CD4-positive, alpha-beta T cell treated with Interleukin-2 at 100 ng/mL for 4 hours (primary cell): ENCODE measurements around the gene MATR3.
A peak's percentile ranks its signal among the peaks of the same experiment; 100 is the strongest.
"Not testable (repeated sequence)": the region's sequence is repeated elsewhere in the genome, so short reads cannot be mapped to it uniquely, and the experiment has no call there.

Experiments
- DNase-seq: peaks from one replicate; pipeline ENCODE4 v3.0.0-alpha.2; 2020; ENCODE audit warnings: low spot score

Gene MATR3

DNA sequence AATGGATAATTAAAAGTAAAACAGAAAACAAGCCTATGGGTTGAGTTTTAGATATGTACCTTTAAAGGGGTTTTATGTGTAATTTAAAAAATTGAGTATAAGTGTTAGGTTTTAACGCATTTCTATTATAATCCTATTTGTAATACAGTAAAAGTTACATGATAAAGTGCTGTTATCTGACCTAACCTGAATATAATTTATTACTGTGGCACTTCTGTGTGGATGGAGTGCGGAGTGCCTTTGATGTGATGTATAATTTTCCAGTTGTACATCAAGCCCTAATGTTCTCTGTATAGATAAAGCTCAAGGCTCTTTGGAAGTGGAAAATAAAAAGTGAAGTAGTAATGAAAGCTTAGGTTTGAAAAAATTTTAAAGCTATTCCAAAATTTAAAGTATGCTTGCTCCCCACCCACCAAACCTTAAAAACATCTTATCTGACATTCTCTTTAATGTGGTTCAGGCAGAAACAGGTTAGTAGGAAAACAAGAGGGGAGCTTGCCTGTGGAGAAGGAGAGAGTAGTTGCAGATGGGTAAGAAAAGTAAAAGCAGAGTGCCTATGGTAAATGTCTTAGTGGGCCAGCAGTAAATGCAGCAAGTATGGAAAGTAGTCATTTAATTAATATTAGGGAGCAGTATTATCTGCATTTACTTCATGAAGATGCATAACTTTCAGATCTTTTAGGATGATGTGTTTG is 4.0 kb downstream of the MATR3 start:
- DNase-seq: no peak

DNA sequence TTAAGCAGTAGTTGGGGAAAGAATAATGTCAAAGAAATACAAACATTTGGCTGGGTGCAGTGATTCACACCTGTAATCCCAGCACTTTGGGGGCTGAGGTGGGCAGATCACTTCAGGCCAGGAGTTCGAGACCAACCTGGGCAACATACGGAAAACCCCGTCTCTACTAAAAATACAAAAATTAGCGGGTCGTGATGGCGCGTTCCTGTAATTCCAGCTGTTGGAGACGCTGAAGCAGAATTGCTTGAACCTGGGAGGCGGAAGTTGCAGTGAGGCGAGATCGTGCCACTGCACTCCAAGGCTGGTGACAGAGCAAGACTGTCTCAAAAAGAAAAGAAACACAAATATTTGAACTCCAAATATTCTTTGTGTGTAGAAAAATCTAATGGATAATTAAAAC is 4.7 kb downstream of the MATR3 start:
- DNase-seq: no peak

DNA sequence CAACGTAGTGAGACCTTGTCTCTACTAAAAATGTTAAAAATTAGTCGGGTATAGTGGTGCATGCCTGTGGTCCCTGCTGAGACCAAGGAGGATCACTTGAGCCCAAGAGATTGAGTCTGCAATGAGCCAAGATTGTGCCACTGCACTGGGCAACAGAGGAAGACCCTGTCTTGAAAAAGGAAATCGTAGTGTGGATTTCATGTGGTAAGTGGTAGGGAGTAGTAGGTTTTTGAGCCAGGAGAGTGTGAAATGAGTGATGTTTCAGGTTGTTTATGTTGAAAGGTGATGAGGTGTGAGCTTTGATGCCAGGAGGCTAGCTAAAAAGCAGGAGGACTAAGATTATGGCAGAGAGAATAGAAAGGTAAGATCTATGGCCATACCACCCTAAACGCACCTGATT is 5.9 kb downstream of the MATR3 start:
- no peak for DNase-seq

DNA sequence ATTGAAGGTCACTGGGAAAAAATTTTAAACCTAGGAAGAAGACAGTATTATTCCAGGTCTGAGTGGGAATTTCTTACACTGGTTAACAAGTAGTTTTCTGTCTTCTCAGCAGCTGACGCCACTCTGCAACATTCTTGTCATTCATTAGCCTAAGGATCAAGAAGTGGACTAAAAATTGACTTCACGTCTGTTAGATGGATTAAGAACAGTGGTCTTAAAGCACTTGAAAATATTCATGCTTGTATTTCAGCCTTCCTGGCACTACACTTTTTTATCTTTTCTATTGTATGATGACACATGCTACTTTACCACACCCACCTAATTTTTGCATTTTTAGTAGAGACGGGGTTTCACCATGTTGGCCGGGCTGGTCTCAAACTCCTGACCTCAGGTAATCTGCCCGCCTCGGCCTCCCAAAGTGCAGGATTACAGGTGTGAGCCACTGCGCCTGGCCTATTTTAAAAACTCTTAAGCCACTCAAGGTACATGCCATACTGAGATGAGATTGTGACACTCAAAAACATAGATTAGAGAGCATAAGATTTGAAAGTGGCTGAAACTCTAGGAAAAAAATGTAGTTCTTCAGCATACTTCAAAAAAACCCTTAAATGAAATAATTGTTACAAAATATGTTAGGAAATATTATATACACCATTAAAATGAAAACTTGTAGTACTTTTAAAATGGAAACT is 8.4 kb downstream of the MATR3 start:
- peak; percentile 26 for DNase-seq

DNA sequence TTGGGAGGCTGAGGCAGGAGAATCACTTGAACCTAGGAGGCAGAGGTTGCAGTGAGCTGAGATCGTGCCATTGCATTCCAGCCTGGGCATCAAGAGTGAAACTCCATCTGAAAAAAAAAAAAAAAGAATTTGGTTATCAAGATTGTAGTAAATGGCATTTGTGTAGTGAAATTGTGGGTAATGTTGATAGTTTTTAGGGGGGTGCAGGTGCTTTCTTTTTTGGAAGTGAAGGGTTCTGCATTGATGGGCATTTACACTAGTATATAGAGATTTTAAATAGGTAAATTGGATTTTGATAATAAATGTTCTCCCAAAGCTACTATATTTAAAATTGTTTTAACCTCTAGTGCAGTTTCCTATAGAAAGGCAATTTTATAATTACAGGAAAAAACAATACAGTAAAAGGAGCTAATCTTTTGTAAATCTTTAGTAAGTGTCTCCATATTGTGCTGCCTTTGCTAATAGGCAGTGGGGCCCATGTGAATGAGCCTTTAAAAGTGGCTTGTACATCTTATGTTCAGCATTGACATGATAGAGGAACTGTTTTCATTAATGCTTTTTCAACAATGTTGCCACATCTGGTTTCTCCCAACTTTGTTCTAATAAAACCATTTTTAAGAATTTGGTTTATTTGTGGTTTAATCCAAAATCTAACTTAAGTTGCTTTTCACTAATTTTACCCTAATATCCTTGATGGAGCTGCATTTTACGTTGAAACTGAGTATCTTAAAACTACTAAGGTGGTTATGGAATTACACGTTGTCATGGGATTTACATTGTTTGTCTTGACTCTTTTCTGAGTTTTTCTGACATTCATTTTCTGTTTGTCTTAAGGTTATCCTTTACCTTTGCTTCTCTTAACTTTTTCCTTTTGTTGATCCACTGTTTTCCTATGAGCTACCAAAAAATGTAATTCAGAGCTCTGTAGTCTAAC is 11.1 kb downstream of the MATR3 start:
- no peak for DNase-seq

DNA sequence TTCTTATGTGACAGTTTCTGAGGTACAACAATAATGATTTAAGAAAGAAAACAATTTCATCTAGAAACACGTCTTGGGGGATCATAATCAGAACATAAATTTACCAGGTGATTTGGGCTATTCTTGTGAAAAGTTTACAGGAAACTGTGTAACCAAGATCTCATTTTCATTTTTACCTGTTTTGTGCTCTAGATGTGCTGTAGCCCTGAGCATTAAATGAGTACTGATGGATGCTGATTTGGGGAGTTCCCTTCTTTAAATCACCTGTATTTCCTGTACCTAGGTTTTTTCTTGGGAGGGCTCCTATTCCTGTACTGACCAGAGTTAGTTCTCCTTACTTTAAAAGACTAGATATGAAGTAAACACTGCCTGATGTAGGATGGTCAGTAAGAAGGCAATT is 12.7 kb downstream of the MATR3 start:
- no peak for DNase-seq

DNA sequence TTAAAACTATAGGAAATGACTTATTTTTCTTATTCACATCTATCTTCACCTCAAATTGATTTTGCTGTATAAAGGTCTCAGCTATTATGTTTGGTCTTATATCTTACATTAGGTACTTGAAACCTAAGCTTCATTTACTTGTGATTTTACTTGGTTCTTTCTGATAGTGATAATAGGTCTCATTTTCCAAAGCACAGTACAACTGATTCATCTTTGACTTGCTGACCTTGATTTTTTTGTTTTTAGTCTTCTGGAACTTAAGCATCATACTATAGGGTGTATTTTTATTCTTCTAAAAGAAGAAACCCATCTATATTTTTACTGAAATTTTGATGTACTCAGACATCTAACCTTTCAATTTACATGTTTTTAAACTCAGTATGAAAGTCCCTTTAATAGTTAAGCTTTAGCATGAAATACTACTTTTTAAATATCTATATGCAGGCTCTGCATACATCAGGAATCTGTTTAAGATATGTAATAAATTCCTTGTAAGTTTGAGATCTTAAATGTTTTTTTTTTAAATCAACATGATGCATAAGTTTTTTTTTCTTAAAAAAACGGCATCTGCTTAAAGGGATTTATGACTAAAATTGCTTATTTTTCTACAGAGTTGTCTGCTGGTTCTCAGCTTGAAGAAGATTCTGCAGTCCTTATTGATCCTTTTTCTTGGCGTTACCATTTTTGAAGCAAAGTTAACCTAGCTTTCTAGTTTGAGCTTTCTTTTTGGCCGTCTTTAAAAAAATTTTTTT is 13.3 kb downstream of the MATR3 start:
- no peak for DNase-seq

DNA sequence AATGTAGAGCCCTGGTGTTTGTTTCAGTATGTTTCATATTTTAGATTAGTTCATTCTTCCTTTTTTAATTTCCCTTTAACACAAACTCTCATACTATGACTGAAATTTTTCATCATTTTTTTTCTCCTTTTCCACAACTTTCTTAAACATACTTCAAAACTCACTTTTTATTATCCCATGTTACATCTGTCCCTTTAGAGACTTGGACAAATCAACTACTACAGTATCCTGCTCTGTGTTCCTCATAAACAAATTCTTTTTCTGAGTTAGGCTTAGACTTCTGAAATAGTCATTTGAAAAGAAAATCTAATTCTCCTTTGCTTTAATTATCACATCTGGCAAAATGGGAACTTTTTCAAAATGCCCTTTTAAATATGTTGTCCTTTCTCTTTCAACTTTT is 15.3 kb downstream of the MATR3 start:
- no peak for DNase-seq

DNA sequence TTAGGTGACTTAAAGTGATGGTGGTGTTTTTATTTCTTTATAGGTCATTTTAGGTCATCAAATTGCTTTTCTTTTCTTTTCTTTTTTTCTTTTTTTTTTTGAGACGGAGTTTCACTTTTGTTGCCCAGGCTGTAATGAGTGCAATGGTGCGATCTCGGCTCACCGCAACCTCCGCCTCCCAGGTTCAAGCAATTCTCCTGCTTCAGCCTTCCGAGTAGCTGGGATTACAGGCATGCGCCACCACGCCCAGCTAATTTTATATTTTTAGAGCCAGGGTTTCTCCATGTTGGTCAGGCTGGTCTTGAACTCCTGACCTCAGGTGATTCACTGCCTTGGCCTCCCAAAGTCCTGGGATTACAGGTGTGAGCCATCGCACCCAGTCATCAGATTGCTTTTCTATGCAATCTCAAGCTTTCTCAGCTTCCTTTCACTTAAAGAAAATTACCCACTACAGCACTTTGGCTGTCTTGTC is 17.2 kb downstream of the MATR3 start:
- peak; percentile 24 for DNase-seq

DNA sequence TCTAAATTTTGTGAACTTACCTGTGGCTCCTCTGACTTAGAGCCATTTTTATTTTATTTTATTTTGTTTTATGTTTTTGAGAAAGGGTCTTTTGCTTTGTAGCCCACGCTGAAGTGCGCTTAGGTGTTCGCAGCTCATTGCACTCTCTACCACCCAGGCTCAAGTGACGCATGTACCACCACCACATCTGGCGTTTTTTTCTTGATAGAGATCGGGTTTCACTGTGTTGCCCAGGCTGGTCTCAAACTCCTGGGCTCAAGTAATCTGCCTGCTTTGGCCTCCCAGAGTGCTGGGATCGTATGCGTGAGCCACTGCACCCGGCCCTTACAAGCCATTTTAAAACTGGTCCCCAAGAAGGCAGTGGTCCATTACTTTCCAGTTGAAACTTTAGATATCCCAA is 18.5 kb downstream of the MATR3 start:
- DNase-seq: no peak

DNA sequence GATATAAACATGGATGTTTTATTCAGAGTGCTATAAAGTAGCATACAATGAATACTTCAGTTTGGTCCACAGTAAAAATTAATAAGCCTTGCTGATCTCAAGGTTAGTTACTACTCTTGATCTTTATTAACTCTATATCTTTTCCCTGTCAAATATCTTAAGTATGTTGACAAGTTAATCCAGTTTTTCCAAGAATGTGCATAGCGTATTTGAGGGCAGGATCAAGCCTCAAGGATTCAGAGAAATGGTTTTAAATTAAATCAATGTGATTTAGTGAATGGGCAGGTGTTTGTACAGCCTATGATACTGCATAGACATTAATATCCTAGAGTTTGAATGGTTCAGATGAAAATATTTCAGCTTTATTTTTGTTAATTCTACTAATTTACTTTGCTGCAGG is 20.7 kb downstream of the MATR3 start:
- no peak for DNase-seq

DNA sequence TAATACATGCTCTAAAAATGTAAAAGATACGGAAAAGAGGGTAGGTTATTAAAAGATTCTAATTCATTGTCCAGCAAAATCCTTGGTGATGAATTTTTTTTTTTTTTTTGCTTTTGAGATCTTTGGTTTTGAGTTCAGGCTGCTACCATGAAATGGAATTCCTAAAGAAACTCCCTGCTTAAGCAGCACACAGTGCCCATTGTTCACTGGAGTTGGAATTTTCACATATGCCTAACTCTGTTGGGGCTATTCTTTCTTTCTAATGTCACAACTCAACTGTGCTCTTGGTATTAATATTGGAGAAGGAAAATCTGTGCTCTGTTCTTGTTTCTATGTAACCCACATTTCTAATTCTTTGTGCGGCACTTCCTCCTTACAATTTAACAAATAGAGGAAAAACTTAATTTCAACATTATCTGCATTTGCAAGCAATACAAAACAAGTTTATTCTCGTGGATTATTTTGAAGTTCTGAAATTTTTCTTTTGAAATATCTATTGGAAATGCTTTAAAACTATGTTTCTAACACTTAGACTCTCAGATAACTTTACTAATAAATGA is 21.6 kb downstream of the MATR3 start:
- DNase-seq: no peak

DNA sequence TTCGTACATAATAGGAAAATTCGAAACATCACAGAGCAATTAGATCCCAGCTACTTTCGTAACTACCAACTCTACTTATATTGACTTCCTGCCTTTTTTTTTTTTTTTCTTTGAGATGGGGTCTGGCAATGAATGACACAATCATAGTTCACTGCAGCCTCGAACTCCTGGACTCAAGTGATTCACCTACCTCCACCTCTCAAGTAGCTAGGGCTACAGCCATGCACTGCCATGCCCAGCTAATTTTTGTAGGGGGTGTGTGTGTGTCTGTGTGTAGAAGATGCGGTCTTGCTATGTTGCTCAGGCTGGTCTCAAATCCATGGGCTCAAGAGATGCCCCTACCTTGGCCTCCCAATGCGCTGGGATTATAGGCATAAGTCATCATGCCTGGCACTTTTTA is 42.3 kb downstream of the MATR3 start:
- DNase-seq: no peak

DNA sequence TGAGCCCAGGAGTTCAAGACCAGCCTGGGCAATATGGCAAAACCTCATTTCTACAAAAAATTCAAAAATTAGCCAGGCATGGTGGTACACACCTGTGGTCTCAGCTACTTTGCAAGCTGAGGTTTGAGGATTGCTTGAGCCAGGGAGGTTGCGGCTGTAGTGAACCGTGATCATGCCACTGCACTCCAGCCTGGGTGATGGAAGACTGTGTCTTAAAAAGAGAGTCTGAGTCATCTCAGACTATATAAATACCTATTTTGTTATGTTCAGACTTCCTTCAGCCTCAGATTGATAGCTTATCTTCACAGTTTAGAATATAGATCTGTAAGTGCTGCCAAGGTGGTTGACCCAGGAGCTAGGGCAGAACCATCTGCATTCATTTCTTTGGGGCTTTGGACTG is 46.5 kb downstream of the MATR3 start:
- DNase-seq: no peak

DNA sequence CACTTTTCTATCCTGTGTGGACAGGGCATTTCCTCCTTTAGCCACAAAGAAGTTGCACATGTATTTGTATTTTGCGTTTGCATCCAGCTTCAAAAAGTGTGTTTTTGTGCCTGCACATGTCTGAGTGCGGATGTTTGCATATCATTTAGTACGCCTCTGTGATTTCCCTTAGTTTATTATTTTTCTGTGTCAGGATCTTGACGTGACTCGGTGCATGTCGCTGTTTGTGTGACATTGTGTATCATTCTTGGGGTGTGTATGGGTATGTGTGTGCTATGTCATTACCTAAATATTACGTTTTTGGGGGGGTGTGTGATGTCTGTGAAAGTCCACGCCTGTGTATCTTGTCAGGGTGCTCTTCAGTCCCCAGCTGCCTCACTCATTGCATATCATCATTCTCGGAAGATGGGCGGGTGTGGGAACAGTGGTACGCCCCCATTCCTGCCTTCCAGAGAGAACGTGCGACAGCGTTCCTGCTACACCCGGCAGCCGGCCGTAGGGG is 47.7 kb downstream of the MATR3 start:
- no peak for DNase-seq

DNA sequence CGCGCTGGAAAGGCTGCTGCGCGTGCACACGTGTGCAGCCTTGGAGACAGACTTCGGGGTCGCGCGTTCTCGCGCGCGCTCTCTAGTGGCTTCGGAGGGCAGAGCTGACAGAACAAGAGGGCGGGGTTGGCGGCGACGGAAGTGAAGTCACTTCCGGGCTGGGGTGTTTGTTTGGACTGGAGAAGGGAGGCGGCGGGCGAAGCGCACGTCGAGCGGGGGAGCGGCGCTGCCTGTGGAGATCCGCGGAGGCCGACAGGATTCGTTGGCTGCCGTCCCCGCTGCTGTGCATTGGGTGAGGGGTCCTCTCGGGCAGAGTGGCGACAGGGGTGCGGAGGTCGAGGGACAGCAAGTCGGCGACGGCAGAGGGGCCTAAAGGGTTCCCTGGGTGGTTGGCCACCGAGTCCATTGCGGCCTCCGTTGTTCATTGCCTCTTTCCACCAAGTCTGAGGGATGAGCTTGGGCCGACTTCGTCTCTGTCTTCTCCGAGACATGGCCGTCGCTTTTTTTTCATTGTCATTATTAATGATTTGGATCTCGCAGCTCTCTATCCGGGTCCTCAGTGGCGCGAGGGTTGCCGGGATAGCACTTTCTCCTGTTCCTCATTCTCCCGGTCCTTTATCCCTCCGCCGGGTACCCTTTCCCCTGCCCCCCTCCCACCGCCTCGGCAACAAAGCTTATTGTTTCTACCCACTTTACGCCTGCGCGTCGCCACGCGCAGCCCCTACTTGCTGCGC is 48.3 kb downstream of the MATR3 start, which contains the start of gene PAIP2:
Gene PAIP2 (plus strand): TSS at position 166 of the 734 bp plus-strand sequence. CDS start 21,931 bp downstream, outside the sequence.
- peak; percentile 97 for DNase-seq

DNA sequence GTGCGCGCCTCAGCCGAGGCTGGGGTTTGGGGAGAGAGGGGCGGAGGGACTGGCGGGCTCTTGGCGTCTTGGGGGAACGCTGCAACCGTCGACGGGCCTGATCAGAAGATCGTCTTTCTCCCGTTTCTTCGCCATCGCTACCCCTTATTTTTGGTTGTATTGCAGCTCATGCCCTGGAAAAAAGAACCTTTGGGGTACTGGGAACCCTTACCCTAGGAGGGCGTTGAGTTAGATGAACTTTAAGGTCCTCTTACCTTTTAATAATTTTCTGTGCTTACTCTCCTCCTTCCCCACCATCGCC is 48.8 kb downstream of the MATR3 start:
- peak; percentile 83 for DNase-seq

DNA sequence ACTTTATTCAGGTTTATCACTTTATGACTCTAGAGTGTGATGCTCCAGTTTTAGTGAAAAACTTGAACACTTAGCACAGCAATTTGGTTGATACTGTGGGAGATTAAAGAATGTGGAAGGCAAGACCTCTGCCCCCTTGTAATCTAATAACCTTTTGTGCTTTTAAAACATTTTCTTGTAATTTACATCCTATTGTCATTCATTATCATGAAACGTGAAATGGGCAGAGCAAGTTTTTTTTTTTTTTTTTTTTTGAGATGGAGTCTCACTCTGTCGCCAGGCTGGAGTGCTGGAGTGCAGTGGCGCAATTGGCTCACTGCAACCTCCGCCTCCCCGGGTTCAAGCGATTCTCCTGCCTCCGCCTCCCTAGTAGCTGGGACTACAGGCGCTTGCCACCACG is 49.9 kb downstream of the MATR3 start:
- DNase-seq: no peak

DNA sequence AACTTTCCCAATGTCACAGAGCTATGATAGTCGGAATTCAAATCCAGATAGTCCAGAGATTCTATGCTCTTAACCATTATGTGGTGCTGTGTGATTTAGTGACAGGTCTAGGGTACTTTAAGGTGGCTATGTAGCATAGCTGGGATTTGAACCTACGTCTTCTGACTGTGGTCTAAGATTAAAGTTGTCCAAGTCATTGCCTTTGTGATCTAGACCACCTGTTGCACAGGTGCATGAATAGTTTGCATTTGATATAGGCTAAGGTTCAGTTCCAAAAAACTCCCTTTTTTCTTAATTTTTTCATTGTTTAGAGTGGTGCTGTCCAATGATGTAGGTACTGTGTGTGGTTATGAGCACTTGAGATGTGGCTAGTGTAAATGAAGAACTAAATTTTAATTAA is 50.6 kb downstream of the MATR3 start:
- no peak for DNase-seq

DNA sequence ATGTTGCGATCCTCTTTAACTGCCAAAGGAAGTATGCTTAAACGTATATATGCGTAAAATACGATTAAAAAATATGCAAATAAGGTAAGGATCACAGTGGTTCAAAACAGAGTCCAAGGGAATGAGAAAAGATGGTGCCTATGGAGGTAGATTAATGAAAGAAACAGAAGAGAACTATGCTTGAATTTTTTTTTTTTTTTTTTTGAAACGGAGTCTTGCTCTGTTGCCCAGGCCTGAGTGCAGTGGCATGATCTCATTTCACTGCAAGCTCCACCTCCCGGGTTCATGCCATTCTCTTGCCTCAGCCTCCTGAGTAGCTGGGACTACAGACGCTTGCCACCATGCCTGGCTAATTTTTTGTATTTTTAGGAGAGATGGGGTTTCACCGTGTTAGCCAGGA is 51.9 kb downstream of the MATR3 start:
- DNase-seq: not testable (repeated sequence)

DNA sequence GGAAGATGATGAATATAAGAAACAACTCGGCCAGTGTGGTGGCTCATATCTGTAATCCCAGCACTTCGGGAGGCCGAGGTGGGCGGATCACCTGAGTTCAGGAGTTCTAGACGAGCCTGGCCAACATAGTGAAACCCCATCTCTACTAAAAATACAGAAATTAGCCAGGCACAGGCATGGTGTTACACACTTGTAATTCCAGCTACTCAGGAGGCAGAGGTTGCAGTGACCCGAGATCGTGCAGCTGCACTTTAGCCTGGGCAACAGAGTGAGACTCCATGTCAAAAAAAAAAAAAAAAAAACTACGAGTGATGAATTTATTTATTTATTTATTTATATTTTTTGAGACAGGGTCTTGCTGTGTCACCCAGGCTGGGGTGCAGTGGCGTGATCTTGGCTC is 54.3 kb downstream of the MATR3 start:
- not testable (repeated sequence) for DNase-seq
